GM21423 (cell line): ENCODE measurements around the gene SPNS3.

ENCODE experiments used
- ATAC-seq: cut with Tn5 transposase; IDR thresholded peaks from one replicate; pipeline ENCODE4 v1.9.1; 2021; ENCODE audit warnings: mild to moderate bottlenecking, moderate library complexity; ENCODE audit not compliant: unreplicated experiment

SPNS3 gene

GRCh38 chr17:4522661-4523060, 88.9 kb downstream of the SPNS3 start:
- ATAC-seq, result no peak

GRCh38 chr17:4523946-4524345, 90.2 kb downstream of the SPNS3 start:
- ATAC-seq, result no peak

GRCh38 chr17:4525691-4526397, 92.1 kb downstream of the SPNS3 start:
- ATAC-seq, result no peak

GRCh38 chr17:4527134-4527533, 93.4 kb downstream of the SPNS3 start:
- ATAC-seq, result no peak

GRCh38 chr17:4527566-4528125, 93.9 kb downstream of the SPNS3 start:
- no peak for ATAC-seq

- ATAC-seq, result no peak
These were observed 95.9 kb downstream of the SPNS3 start for GRCh38 chr17:4529533-4530152.

- no peak for ATAC-seq
These were observed 97.3 kb downstream of the SPNS3 start for GRCh38 chr17:4530799-4531730.

GRCh38 chr17:4531988-4532736, 98.4 kb downstream of the SPNS3 start:
- no peak for ATAC-seq

GRCh38 chr17:4532860-4533522, 99.3 kb downstream of the SPNS3 start:
- ATAC-seq, result no peak

GRCh38 chr17:4533523-4534504, 100.1 kb downstream of the SPNS3 start:
- ATAC-seq, result no peak

- ATAC-seq, result no peak
These were observed 100.8 kb downstream of the SPNS3 start for GRCh38 chr17:4534515-4534914.

GRCh38 chr17:4534928-4535666, 101.4 kb downstream of the SPNS3 start:
- no peak for ATAC-seq

GRCh38 chr17:4535667-4536258, 102.0 kb downstream of the SPNS3 start:
- ATAC-seq, result no peak

- no peak for ATAC-seq
These were observed 102.6 kb downstream of the SPNS3 start for GRCh38 chr17:4536259-4536741.

GRCh38 chr17:4536742-4537411, 103.1 kb downstream of the SPNS3 start:
- ATAC-seq, result no peak
